Tibial nerve (tissue), 4 donors: ENCODE data around the gene CUX1. TPM values are rescaled to one million over a fixed set of nuclear protein-coding genes. Genes with fewer than 3 reads are reported as not detected.

Experiments
- DNase-seq, 2 donors: peaks; one replicate each; pipeline ENCODE4 v3.0.0-alpha.2; 2019; ENCODE audit warnings: low spot score in 2 of 2
- H3K27ac ChIP-seq, 4 donors: fragments of 200-600 bp; sonication (generic) in 3 of 4; one replicate each; pipeline ENCODE4 v1.5.1; 2017 to 2019; ENCODE audit warnings: mild to moderate bottlenecking in 1 of 4
- H3K27me3 ChIP-seq, 2 donors: fragments of 200-600 bp; sonication (generic) in 1 of 2; one replicate each; pipeline versions ENCODE4 v1.5.1 to v1.6.0; 2017 to 2019
- H3K36me3 ChIP-seq, 3 donors: fragments of 200-600 bp; sonication (generic); one replicate each; pipeline ENCODE4 v1.5.1; 2018 to 2019
- H3K4me1 ChIP-seq, 4 donors: fragments of 200-600 bp; sonication (generic) in 3 of 4; one replicate each; pipeline ENCODE4 v1.5.1; 2017 to 2019
- H3K4me3 ChIP-seq, 4 donors: fragments of 200-600 bp; sonication (generic) in 3 of 4; one replicate each; pipeline ENCODE4 v1.5.1; 2017 to 2019; ENCODE audit warnings: mild to moderate bottlenecking in 1 of 4, moderate library complexity in 1 of 4
- H3K9me3 ChIP-seq, 4 donors: fragments of 200-600 bp; sonication (generic) in 3 of 4; one replicate each; pipeline ENCODE4 v1.5.1; 2017 to 2019
- EP300 ChIP-seq, 2 donors: sonication (generic); formaldehyde crosslinking; IDR thresholded peaks; one replicate each; pipeline ENCODE4 v1.6.1; 2017; ENCODE audit warnings: antibody characterized with exemption in 2 of 2, mild to moderate bottlenecking in 1 of 2
- POLR2A ChIP-seq, 2 donors: fragments of 450-650 bp; IDR thresholded peaks; one replicate each; pipeline ENCODE4 v1.6.1; 2017; ENCODE audit warnings: antibody characterized with exemption in 2 of 2, mild to moderate bottlenecking in 2 of 2, moderate library complexity in 2 of 2
- WGBS, 2 donors: methylation state at CpG; one replicate each; pipeline ENCODE4 v1.1.5; 2018; 5-methylcytosine and 5-hydroxymethylcytosine counted together
- total RNA-seq, 4 donors: library from RNA; depleted of rRNA; stranded (reverse); fragments of >200 nt; gene quantifications; one replicate each; pipeline ENCODE4 v1.1.0, GENCODE V29; 2016
- TF ChIP-seq, protein P1 (sequence below), 5 experiments: fragments of 200-600 bp in 3 of 5; fragments of 450-650 bp in 2 of 5; sonication (generic) in 3 of 5; IDR thresholded peaks; one replicate each; pipeline ENCODE4 v1.5.1; 2016 to 2019; ENCODE audit warnings: antibody characterized with exemption in 5 of 5, mild to moderate bottlenecking in 3 of 5, moderate library complexity in 2 of 5

CUX1 gene
- total RNA-seq, 4 donors from 2014 or later = 74.5 to 104 (median 84.3) TPM

- DNase-seq = peak; percentile 41 to 68
- Histone ChIP-seq H3K27me3 (no peaks in the 10 kb centered on the region), H3K36me3 (peaks cover 0 to 81% (median 10%) of the 10 kb centered on the region in 3 donors), H3K27ac (peak overlapping the region in 3 of 4 donors; percentile 5 to 77 (median 52)), H3K9me3 (no peaks in the 10 kb centered on the region), H3K4me1 (peaks cover 0 to 6% (median 0%) of the 10 kb centered on the region in 4 donors), H3K4me3 (no peak overlapping the region)
- TF ChIP-seq EP300 (IDR thresholded peaks at IDR 0.05) = no peak
- TF ChIP-seq, protein P1, sequence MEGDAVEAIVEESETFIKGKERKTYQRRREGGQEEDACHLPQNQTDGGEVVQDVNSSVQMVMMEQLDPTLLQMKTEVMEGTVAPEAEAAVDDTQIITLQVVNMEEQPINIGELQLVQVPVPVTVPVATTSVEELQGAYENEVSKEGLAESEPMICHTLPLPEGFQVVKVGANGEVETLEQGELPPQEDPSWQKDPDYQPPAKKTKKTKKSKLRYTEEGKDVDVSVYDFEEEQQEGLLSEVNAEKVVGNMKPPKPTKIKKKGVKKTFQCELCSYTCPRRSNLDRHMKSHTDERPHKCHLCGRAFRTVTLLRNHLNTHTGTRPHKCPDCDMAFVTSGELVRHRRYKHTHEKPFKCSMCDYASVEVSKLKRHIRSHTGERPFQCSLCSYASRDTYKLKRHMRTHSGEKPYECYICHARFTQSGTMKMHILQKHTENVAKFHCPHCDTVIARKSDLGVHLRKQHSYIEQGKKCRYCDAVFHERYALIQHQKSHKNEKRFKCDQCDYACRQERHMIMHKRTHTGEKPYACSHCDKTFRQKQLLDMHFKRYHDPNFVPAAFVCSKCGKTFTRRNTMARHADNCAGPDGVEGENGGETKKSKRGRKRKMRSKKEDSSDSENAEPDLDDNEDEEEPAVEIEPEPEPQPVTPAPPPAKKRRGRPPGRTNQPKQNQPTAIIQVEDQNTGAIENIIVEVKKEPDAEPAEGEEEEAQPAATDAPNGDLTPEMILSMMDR (IDR thresholded peaks at IDR 0.05) = peak; percentile 75 to 89 (median 76)
- 22 to 34% methylated on average over 12 to 14 of the region's 14 CpGs for WGBS, 2 donors
These were observed 419.3 kb downstream of the CUX1 start for GRCh38 chr7:102236592-102237287.

- H3K9me3 ChIP-seq = no peaks in the 10 kb centered on the region
- TF ChIP-seq, protein P1 (IDR thresholded peaks at IDR 0.05) = no peak
- TF ChIP-seq POLR2A (IDR thresholded peaks at IDR 0.05) (no peak), EP300 (IDR thresholded peaks at IDR 0.05) (no peak)
- 92 to 96% methylated on average over 35 of the region's 35 CpGs for WGBS, 2 donors
- H3K4me1 ChIP-seq = peaks cover 0 to 6% (median 0%) of the 10 kb centered on the region in 4 donors
- no peak for DNase-seq
- no peak overlapping the region for H3K27ac ChIP-seq
- H3K4me3 ChIP-seq = no peak overlapping the region
- H3K36me3 ChIP-seq = peaks cover 0 to 77% (median 10%) of the 10 kb centered on the region in 3 donors
- H3K27me3 ChIP-seq = no peaks in the 10 kb centered on the region
These were observed 421.9 kb downstream of the CUX1 start for GRCh38 chr7:102239206-102239820.

- no peak for DNase-seq
- Histone ChIP-seq H3K9me3 (no peaks in the 10 kb centered on the region), H3K4me1 (peaks cover 0 to 3% (median 0%) of the 10 kb centered on the region in 4 donors), H3K4me3 (no peak overlapping the region), H3K27ac (no peak overlapping the region), H3K36me3 (peaks cover 0 to 81% (median 10%) of the 10 kb centered on the region in 3 donors), H3K27me3 (no peaks in the 10 kb centered on the region)
- TF ChIP-seq, protein P1 (IDR thresholded peaks at IDR 0.05) = no peak
- no peak for TF ChIP-seq POLR2A (IDR thresholded peaks at IDR 0.05)
- no peak for TF ChIP-seq EP300 (IDR thresholded peaks at IDR 0.05)
- WGBS, 2 donors = 85 to 88% methylated on average over 8 of the region's 8 CpGs
These were observed 424.0 kb downstream of the CUX1 start for GRCh38 chr7:102241431-102241830.

- WGBS, 2 donors = 87 to 95% methylated on average over 4 of the region's 4 CpGs
- H3K36me3 ChIP-seq = peaks cover 0 to 86% (median 9%) of the 10 kb centered on the region in 3 donors
- H3K4me3 ChIP-seq = no peak overlapping the region
- DNase-seq = no peak
- H3K27me3 ChIP-seq = no peaks in the 10 kb centered on the region
- H3K9me3 ChIP-seq = no peaks in the 10 kb centered on the region
- H3K27ac ChIP-seq = no peak overlapping the region
- H3K4me1 ChIP-seq = no peaks in the 10 kb centered on the region
- TF ChIP-seq EP300 (IDR thresholded peaks at IDR 0.05) = no peak
- TF ChIP-seq, protein P1 (IDR thresholded peaks at IDR 0.05) = no peak
- no peak for TF ChIP-seq POLR2A (IDR thresholded peaks at IDR 0.05)
These were observed 427.2 kb downstream of the CUX1 start for GRCh38 chr7:102244601-102245000.

- WGBS, 2 donors = 84 to 85% methylated on average over 14 of the region's 14 CpGs
- H3K36me3 ChIP-seq = peaks cover 0 to 70% (median 9%) of the 10 kb centered on the region in 3 donors
These were observed 430.6 kb downstream of the CUX1 start for GRCh38 chr7:102248081-102248455.

More at GRCh38 chr7:102248081-102248455, 430.6 kb downstream of the CUX1 start:
- no peak overlapping the region for H3K27ac ChIP-seq
- no peaks in the 10 kb centered on the region for H3K4me1 ChIP-seq
- no peak overlapping the region for H3K4me3 ChIP-seq
- DNase-seq = no peak
- H3K27me3 ChIP-seq = no peaks in the 10 kb centered on the region
- no peaks in the 10 kb centered on the region for H3K9me3 ChIP-seq
- TF ChIP-seq EP300 (IDR thresholded peaks at IDR 0.05) (no peak), POLR2A (IDR thresholded peaks at IDR 0.05) (no peak)
- TF ChIP-seq, protein P1 (IDR thresholded peaks at IDR 0.05) = no peak
